ENCODE data around the gene IDI1.

Gene IDI1

DNA sequence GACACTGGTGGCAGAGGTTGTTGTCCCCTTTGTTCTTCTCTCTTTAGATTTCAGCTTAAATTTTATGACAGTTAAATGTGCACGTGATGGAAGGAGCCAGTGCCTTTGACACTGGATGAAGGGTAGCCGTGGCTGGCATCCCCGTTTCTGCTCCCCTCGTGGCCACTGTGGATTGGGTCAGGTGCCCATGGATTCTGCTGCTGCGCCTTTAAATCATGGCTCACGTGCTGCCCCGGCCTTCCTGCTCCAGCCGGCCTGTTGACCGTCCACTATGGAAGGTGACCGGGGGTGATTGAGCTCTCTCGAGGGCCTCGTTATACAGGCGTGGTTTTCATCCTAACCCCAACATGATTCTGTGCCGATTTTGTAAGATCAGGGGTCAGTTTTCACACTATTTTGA is 41.8 kb upstream of the IDI1 start:
- TF ChIP-seq, protein P1, sequence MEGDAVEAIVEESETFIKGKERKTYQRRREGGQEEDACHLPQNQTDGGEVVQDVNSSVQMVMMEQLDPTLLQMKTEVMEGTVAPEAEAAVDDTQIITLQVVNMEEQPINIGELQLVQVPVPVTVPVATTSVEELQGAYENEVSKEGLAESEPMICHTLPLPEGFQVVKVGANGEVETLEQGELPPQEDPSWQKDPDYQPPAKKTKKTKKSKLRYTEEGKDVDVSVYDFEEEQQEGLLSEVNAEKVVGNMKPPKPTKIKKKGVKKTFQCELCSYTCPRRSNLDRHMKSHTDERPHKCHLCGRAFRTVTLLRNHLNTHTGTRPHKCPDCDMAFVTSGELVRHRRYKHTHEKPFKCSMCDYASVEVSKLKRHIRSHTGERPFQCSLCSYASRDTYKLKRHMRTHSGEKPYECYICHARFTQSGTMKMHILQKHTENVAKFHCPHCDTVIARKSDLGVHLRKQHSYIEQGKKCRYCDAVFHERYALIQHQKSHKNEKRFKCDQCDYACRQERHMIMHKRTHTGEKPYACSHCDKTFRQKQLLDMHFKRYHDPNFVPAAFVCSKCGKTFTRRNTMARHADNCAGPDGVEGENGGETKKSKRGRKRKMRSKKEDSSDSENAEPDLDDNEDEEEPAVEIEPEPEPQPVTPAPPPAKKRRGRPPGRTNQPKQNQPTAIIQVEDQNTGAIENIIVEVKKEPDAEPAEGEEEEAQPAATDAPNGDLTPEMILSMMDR (conservative IDR thresholded peaks at IDR 0.05; ENCODE audit: control insufficient read depth, insufficient read depth, low read depth, low read length) = no peak

DNA sequence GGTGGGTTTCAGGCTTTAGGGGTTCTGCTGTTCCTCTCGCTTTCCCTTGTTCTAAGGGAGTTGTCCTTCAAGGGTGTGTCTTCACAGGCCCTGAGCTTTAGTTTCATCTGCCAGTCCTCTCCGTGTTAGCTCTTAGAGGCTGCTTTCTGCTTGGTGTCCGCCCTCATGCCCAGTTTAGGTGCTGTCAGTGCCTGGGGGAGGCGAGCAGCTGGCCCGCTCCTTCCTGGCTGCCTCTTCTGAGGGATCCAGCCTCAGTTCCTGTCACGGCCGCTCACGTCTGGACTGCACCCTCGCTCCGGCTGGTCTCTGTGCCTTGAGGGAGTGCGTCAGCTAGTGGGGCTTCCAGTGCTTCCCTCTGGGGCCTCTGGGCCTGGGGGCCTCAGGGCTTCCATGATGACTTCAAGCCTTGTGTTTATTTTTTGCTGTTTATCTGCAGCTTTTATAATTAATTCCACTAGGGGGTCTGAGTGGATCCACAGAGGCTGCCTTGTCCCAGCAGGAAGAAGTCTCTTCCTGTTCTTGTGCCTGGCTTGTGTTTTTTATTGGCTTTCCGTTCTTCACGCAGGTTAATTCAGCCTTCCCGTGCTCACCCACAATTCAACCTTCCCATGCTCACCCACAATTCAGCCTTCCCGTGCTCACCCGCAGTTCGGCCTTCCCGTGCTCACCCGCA is 40.2 kb upstream of the IDI1 start:
- no peak overlapping the region for H3K4me3 ChIP-seq (ENCODE audit: control insufficient read depth, low read depth, low read length)
- DNase-seq (ENCODE audit: low read depth) = no peak
- TF ChIP-seq, protein P1 (conservative IDR thresholded peaks at IDR 0.05; ENCODE audit: control insufficient read depth, insufficient read depth, low read depth, low read length) = no peak

More for the DNA sequence above, 41.8 kb upstream of the IDI1 start:
- H3K4me3 ChIP-seq (ENCODE audit: control insufficient read depth, low read depth, low read length) = no peak overlapping the region
- no peak for DNase-seq (ENCODE audit: low read depth)

DNA sequence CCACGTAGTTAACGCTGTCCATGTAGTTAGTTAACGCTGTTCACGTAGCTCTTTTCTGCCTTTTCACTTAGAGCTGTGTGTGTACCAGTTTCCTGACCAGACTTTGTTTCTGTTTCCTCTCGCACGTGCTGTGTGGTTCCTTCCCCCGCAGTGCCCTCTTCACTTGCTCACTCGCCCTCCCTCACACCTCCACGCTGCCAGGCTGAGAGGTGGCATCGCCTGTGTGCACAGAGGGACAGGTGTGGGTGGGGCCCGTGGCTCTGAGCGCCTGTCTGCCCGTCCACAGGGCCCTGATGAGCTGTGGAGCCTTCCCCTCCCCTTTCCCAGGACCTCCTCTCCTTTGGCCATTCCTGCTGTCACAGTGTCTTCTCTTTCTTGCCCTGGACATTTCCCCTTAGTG is 37.9 kb upstream of the IDI1 start:
- no peak for DNase-seq (ENCODE audit: low read depth)
- TF ChIP-seq, protein P1 (conservative IDR thresholded peaks at IDR 0.05; ENCODE audit: control insufficient read depth, insufficient read depth, low read depth, low read length) = no peak
- H3K4me3 ChIP-seq (ENCODE audit: control insufficient read depth, low read depth, low read length) = no peak overlapping the region

DNA sequence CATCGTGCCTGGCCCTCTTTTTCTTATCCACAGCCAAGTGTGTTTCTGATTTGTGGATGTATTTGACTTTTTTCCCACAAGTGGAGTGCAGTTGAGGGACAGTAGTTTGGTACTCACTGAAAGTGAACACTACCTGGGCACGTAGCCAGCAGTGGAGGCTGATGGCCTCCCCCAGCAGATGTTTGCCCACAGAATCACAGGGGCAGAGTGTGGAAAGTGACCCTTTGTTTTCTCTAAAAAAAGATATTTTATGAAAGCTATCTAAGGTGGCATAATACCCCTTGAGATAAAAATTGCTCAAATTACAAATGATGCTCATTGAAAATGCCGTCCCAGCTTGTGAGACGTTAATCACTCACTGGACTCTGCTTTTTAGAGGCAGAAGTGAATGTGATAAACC is 36.3 kb upstream of the IDI1 start:
- no peak for DNase-seq (ENCODE audit: low read depth)
- TF ChIP-seq, protein P1 (conservative IDR thresholded peaks at IDR 0.05; ENCODE audit: control insufficient read depth, insufficient read depth, low read depth, low read length) = no peak
- no peak overlapping the region for H3K4me3 ChIP-seq (ENCODE audit: control insufficient read depth, low read depth, low read length)

DNA sequence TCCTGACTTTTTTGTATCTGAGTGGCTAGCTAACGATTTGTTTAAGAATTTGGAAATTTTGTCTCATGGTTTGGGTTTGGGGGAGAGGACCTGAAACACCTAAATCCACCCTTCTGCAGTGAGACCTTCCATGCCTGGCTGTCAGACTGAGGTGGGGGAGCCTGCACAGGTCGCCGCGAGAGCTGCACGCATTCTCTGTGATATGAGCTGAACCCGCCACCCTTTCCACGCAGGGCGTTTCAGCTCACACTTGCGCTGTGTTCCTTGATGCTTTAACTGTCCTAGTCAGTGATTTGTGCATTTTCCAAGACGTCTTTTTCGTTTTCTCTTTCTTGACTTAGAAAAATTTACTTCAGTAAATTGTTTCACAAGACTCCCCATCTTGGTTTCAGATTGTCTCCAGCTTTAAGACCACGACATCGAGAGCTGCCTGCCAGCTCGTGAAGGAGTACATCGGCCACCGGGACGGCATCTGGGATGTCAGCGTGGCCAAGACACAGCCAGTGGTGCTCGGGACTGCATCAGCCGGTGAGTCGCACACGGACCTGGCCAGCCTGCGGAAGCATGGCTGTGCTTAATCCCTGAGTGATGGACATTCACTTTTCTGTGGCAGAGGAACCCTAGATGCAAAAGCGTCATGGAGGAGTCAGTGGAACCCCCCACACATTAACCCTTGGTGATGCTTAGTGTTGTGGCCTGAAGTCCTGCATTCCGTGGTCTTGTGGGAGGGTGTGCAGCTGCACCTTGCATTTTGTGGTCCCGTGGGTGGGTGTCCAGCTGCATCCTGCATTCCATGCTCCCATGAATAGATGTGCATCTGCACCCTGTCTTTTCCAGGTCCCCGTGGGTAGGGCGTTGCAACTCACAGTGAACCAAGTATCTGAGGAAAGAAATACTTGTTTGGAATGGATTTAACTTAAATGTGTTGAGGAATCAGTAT is 35.4 kb upstream of the IDI1 start:
- H3K4me3 ChIP-seq (ENCODE audit: control insufficient read depth, low read depth, low read length) = no peak overlapping the region
- DNase-seq (ENCODE audit: low read depth) = no peak
- TF ChIP-seq, protein P1 (conservative IDR thresholded peaks at IDR 0.05; ENCODE audit: control insufficient read depth, insufficient read depth, low read depth, low read length) = no peak

DNA sequence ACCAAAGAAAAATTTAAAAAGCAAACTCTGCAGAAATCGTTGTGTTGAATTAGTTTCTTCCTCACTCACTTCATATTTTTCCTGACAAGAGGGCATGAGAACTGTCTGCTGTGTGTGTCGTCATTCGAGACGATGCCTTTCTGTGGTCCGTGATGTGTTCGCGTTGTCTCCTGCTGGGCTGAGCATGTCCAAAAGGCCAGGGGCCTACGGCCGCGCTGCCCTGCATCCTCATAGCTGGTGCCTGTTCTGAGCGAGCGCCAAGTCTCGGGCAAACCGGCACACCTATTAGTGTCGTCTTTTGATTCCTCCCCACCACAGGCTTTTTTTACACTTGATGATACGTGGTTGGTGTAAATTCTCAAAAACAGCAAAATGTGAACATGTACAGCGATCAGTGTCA is 34.7 kb upstream of the IDI1 start:
- TF ChIP-seq, protein P1 (conservative IDR thresholded peaks at IDR 0.05; ENCODE audit: control insufficient read depth, insufficient read depth, low read depth, low read length) = no peak
- no peak for DNase-seq (ENCODE audit: low read depth)
- H3K4me3 ChIP-seq (ENCODE audit: control insufficient read depth, low read depth, low read length) = no peak overlapping the region

Measured in fibroblast of mammary gland (primary cell).